Mammary epithelial cell (primary cell): ENCODE data around the gene TRPC4AP.

ENCODE experiments used
- CTCF ChIP-seq, 2 donors: IDR thresholded peaks in 1 of 2; conservative IDR thresholded peaks in 1 of 2; 2 replicates each; pipeline ENCODE4 v1.5.1; 2011 to 2012; ENCODE audit warnings: inconsistent platforms in 2 of 2, low read length in 2 of 2, mild to moderate bottlenecking in 2 of 2, control low read depth in 1 of 2, low read depth in 1 of 2; ENCODE audit not compliant: insufficient read depth in 1 of 2; ENCODE audit errors: extremely low read depth in 1 of 2
- EZH2 ChIP-seq: IDR thresholded peaks from 2 replicates; pipeline ENCODE4 v1.6.1; 2012; ENCODE audit warnings: low read length, inconsistent platforms, borderline replicate concordance

- TF ChIP-seq CTCF (conservative IDR thresholded peaks at IDR 0.05 in 1 of 2, IDR thresholded peaks at IDR 0.05 in 1 of 2; ENCODE audit: extremely low read depth in 1 of 2, insufficient read depth in 1 of 2, low read depth in 1 of 2, low read length in 2 of 2): no peak
- no peak for TF ChIP-seq EZH2
Observed at GRCh38 chr20:34993941-34994508, 98.6 kb downstream of the TRPC4AP start.
